OCI-LY3 (cell line): ENCODE results near the gene SAMD4A.

Experiments
- H2AFZ ChIP-seq: fragments of 200-600, 300-600 bp; shearing (Covaris generic); 2 replicates; pipeline ENCODE4 v1.6.0; 2014; ENCODE audit warnings: antibody characterized with exemption, low read depth, low read length
- H3K27ac ChIP-seq: fragments of 200-600, 300-600 bp; sonication (generic); 2 replicates; pipeline ENCODE4 v1.5.1; 2014; ENCODE audit warnings: mild to moderate bottlenecking, low read length, moderate library complexity, mixed read lengths
- H3K27me3 ChIP-seq: fragments of 200-600, 300-600 bp; sonication (generic); 2 replicates; pipeline ENCODE4 v1.6.1; 2014; ENCODE audit warnings: low read depth, low read length, mixed read lengths
- H3K36me3 ChIP-seq: fragments of 200-600, 300-600 bp; sonication (generic); replicated peaks from 2 replicates; pipeline ENCODE3; 2014; ENCODE audit warnings: low read depth, low read length, mixed read lengths
- H3K4me1 ChIP-seq: fragments of 300-600, 200-600 bp; sonication (generic); 2 replicates; pipeline ENCODE4 v1.6.1; 2014; ENCODE audit warnings: low read length, mixed read lengths
- H3K4me2 ChIP-seq: fragments of 200-600, 300-600 bp; sonication (generic); 2 replicates; pipeline ENCODE4 v1.6.1; 2014; ENCODE audit warnings: low read length, mixed read lengths
- H3K4me3 ChIP-seq: fragments of 300-600, 200-600 bp; sonication (generic); 2 replicates; pipeline ENCODE4 v1.5.1; 2014; ENCODE audit warnings: antibody characterized with exemption, mild to moderate bottlenecking, low read length, moderate library complexity
- H3K79me2 ChIP-seq: fragments of 300-600, 200-600 bp; shearing (Covaris generic); 2 replicates; pipeline ENCODE4 v1.6.1; 2014; ENCODE audit warnings: mild to moderate bottlenecking, low read length, mixed read lengths
- H3K9ac ChIP-seq: fragments of 300-600, 200-600 bp; shearing (Covaris generic); 2 replicates; pipeline ENCODE4 v1.6.0; 2014; ENCODE audit warnings: mild to moderate bottlenecking, low read length, moderate library complexity
- H3K9me3 ChIP-seq: fragments of 200-600, 300-600 bp; shearing (Covaris generic); 2 replicates; pipeline ENCODE4 v1.6.1; 2014; ENCODE audit warnings: low read length, mixed read lengths; ENCODE audit not compliant: insufficient read depth
- H4K20me1 ChIP-seq: fragments of 200-600, 300-600 bp; sonication (generic); 2 replicates; pipeline ENCODE4 v1.6.1; 2016; ENCODE audit warnings: low read length, mixed read lengths; ENCODE audit not compliant: insufficient read depth
- CTCF ChIP-seq: fragments of 200-600, 300-600 bp; sonication (generic); IDR thresholded peaks from 2 replicates; pipeline ENCODE4 v1.5.1; 2014; ENCODE audit warnings: antibody characterized with exemption, low read length, low read depth
- EZH2phosphoT487 ChIP-seq: fragments of 200-600 bp; shearing (Covaris generic); IDR thresholded peaks from 2 replicates; pipeline ENCODE4 v1.6.1; 2018; ENCODE audit warnings: antibody characterized with exemption, mixed run types, low read depth

Gene SAMD4A

GRCh38 chr14:54566410-54567223 is at the start of gene SAMD4A:
TSS of gene SAMD4A (plus strand) at chr14:54567128. CDS start at chr14:54567917, 789 bp downstream.
- H2AFZ ChIP-seq = peak within 1 kb of the TSS; percentile 54; the same call in 1 of the 2 replicates
- no peaks in the 10 kb centered on the region for H3K36me3 ChIP-seq
- H3K27me3 ChIP-seq = peaks cover 16% of the 10 kb centered on the region
- peak within 1 kb of the TSS; percentile 90 for H3K4me3 ChIP-seq
- H3K4me1 ChIP-seq = peaks cover 10% of the 10 kb centered on the region
- H3K27ac ChIP-seq = no peak within 1 kb of the TSS
- TF ChIP-seq CTCF (no peak; the same call in 1 of the 2 replicates), EZH2phosphoT487 (no peak)
- H3K4me2 ChIP-seq = peak within 1 kb of the TSS; percentile 99
- H3K79me2 ChIP-seq = no peaks in the 10 kb centered on the region
- H3K9ac ChIP-seq = peak within 1 kb of the TSS; percentile 47
- no peaks in the 10 kb centered on the region for H4K20me1 ChIP-seq
- peaks cover 1% of the 10 kb centered on the region; the same call in 1 of the 2 replicates for H3K9me3 ChIP-seq

GRCh38 chr14:54524410-54524809 is 42.5 kb upstream of the SAMD4A start:
- Histone ChIP-seq H3K4me3 (no peak overlapping the region), H3K27ac (no peak overlapping the region), H3K4me1 (no peaks in the 10 kb centered on the region), H3K27me3 (no peaks in the 10 kb centered on the region), H3K4me2 (no peak overlapping the region), H3K36me3 (peaks cover 5% of the 10 kb centered on the region), H3K9ac (no peak overlapping the region), H3K79me2 (0 out of 2 replicates have a peak, but pooled peaks cover 1% of the 10 kb centered on the region), H4K20me1 (no peaks in the 10 kb centered on the region), H3K9me3 (no peaks in the 10 kb centered on the region), H2AFZ (no peak overlapping the region)
- TF ChIP-seq CTCF (no peak), EZH2phosphoT487 (no peak)

GRCh38 chr14:54528973-54529372 is 38.0 kb upstream of the SAMD4A start:
- no peaks in the 10 kb centered on the region for H4K20me1 ChIP-seq
- no peak for TF ChIP-seq CTCF
- TF ChIP-seq EZH2phosphoT487 = no peak
- H3K27me3 ChIP-seq = no peaks in the 10 kb centered on the region

GRCh38 chr14:54529811-54530210 is 37.1 kb upstream of the SAMD4A start:
- Histone ChIP-seq H3K79me2 (no peaks in the 10 kb centered on the region), H3K9me3 (no peaks in the 10 kb centered on the region), H3K36me3 (no peaks in the 10 kb centered on the region), H3K4me1 (peaks cover 8% of the 10 kb centered on the region; the same call in 1 of the 2 replicates), H3K27me3 (no peaks in the 10 kb centered on the region), H3K4me2 (no peak overlapping the region), H3K4me3 (no peak overlapping the region), H2AFZ (no peak overlapping the region), H4K20me1 (no peaks in the 10 kb centered on the region), H3K27ac (no peak overlapping the region), H3K9ac (no peak overlapping the region)
- TF ChIP-seq EZH2phosphoT487 (no peak), CTCF (no peak)

More at GRCh38 chr14:54528973-54529372, 38.0 kb upstream of the SAMD4A start:
- Histone ChIP-seq H3K4me2 (no peak overlapping the region), H3K9ac (no peak overlapping the region), H3K27ac (no peak overlapping the region), H2AFZ (no peak overlapping the region), H3K9me3 (no peaks in the 10 kb centered on the region), H3K4me3 (no peak overlapping the region), H3K79me2 (no peaks in the 10 kb centered on the region), H3K36me3 (peaks cover 1% of the 10 kb centered on the region), H3K4me1 (peaks cover 8% of the 10 kb centered on the region; the same call in 1 of the 2 replicates)
